Choroid plexus epithelial cell (primary cell): ENCODE data around the gene MOCS1.

ENCODE experiments used
- DNase-seq: peaks from one replicate; pipeline ENCODE4 v3.0.0-alpha.2; 2010; ENCODE audit warnings: low read depth
- H3K4me3 ChIP-seq: 2 replicates; pipeline ENCODE4 v1.5.1; 2011; ENCODE audit warnings: low read depth, mild to moderate bottlenecking, control low read depth, low read length, moderate library complexity
- CTCF ChIP-seq: conservative IDR thresholded peaks from 2 replicates; pipeline ENCODE4 v1.5.1; 2011; ENCODE audit warnings: low read depth, mild to moderate bottlenecking, control low read depth, inconsistent platforms, low read length, moderate library complexity

Gene MOCS1

DNA sequence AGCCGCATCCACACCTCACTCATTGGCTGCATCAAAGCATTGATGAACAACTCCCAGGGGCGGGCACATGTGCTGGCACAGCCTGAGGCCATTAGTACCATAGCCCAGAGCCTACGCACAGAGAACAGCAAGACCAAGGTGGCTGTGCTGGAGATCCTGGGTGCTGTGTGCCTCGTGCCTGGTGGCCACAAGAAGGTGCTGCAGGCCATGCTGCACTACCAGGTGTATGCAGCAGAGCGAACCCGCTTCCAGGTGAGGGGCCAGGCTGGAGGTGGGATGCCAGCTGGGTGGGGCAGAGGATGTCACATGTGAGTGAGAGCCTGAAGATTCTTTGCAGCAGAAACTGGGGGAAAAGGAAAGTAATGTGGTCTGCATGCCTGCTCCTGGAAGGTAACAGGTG is 66.7 kb downstream of the MOCS1 start:
- DNase-seq = no peak
- peak; percentile 30 for TF ChIP-seq CTCF
- H3K4me3 ChIP-seq = no peak overlapping the region

GRCh38 chr6:39865011-39865888 is 69.0 kb downstream of the MOCS1 start:
- H3K4me3 ChIP-seq = no peak overlapping the region
- peak; percentile 75 for DNase-seq
- peak; percentile 85 for TF ChIP-seq CTCF

- DNase-seq = no peak
- no peak overlapping the region for H3K4me3 ChIP-seq
- TF ChIP-seq CTCF = no peak
These were observed 72.6 kb downstream of the MOCS1 start for GRCh38 chr6:39861663-39862062.

- TF ChIP-seq CTCF = no peak
- H3K4me3 ChIP-seq = no peak overlapping the region
- no peak for DNase-seq
These were observed 75.2 kb downstream of the MOCS1 start for GRCh38 chr6:39859025-39859424.

- no peak overlapping the region for H3K4me3 ChIP-seq
- TF ChIP-seq CTCF = no peak
- DNase-seq = peak; percentile 44
These were observed 78.8 kb downstream of the MOCS1 start for GRCh38 chr6:39855356-39855995.
